ENCODE data around the gene MAP3K8. TPM values are rescaled to one million over a fixed set of nuclear protein-coding genes. Genes with fewer than 3 reads are reported as not detected.
"Not testable (repeated sequence)": the region's sequence is repeated elsewhere in the genome, so short reads cannot be mapped to it uniquely, and the experiment has no call there.

The MAP3K8 gene
- total RNA-seq, 4 donors from 2014 or later: 44.7 to 74.1 (median 56.2) TPM

- Histone ChIP-seq H3K27me3 (no peaks in the 10 kb centered on the region), H3K27ac (no peak overlapping the region), H3K9me3 (no peaks in the 10 kb centered on the region), H3K36me3 (no peaks in the 10 kb centered on the region), H3K4me1 (peaks cover 0 to 32% (median 17%) of the 10 kb centered on the region in 4 donors), H3K4me3 (no peak overlapping the region)
- TF ChIP-seq CTCF (IDR thresholded peaks at IDR 0.05): no peak
- TF ChIP-seq EP300 (IDR thresholded peaks at IDR 0.05): no peak
- TF ChIP-seq POLR2A (IDR thresholded peaks at IDR 0.05): no peak
- 70 to 76% methylated on average over 1 of the region's 1 CpG for WGBS, 2 donors
- no peak for DNase-seq (ENCODE audit: low spot score in 2 of 2)
Observed at GRCh38 chr10:30420766-30421165, 13.2 kb upstream of the MAP3K8 start.

- peaks cover 0 to 32% (median 17%) of the 10 kb centered on the region in 4 donors for H3K4me1 ChIP-seq
- 81 to 87% methylated on average over 7 of the region's 7 CpGs for WGBS, 2 donors
- H3K9me3 ChIP-seq: no peaks in the 10 kb centered on the region
- H3K36me3 ChIP-seq: no peaks in the 10 kb centered on the region
- TF ChIP-seq CTCF (IDR thresholded peaks at IDR 0.05) (no peak), EP300 (IDR thresholded peaks at IDR 0.05) (no peak), POLR2A (IDR thresholded peaks at IDR 0.05) (no peak)
- H3K27ac ChIP-seq: peak overlapping the region in 2 of 4 donors; percentile 79 to 81
- DNase-seq (ENCODE audit: low spot score in 2 of 2): no peak
- H3K4me3 ChIP-seq: no peak overlapping the region
- H3K27me3 ChIP-seq: no peaks in the 10 kb centered on the region
Observed at GRCh38 chr10:30422151-30422695, 11.8 kb upstream of the MAP3K8 start.

GRCh38 chr10:30422981-30423654, 10.9 kb upstream of the MAP3K8 start:
- Histone ChIP-seq H3K27me3 (no peaks in the 10 kb centered on the region), H3K9me3 (no peaks in the 10 kb centered on the region), H3K27ac (peak overlapping the region in 3 of 4 donors; percentile 60 to 81 (median 79)), H3K4me3 (no peak overlapping the region), H3K36me3 (no peaks in the 10 kb centered on the region), H3K4me1 (peaks cover 0 to 32% (median 20%) of the 10 kb centered on the region in 4 donors)
- peak in 1 of 2 donors; percentile 59 for DNase-seq (ENCODE audit: low spot score in 2 of 2)
- 30 to 37% methylated on average over 8 of the region's 8 CpGs for WGBS, 2 donors
- TF ChIP-seq CTCF (IDR thresholded peaks at IDR 0.05): no peak
- TF ChIP-seq POLR2A (IDR thresholded peaks at IDR 0.05): no peak
- TF ChIP-seq EP300 (IDR thresholded peaks at IDR 0.05): no peak

GRCh38 chr10:30423655-30424275, 10.2 kb upstream of the MAP3K8 start:
- 56 to 57% methylated on average over 6 of the region's 6 CpGs for WGBS, 2 donors
- Histone ChIP-seq H3K4me1 (peaks cover 0 to 26% (median 17%) of the 10 kb centered on the region in 4 donors), H3K27ac (peak overlapping the region in 3 of 4 donors; percentile 60 to 81 (median 79))
- not testable (repeated sequence) for H3K36me3 ChIP-seq, H3K9me3 ChIP-seq, H3K27me3 ChIP-seq, H3K4me3 ChIP-seq
- peak in 1 of 2 donors; percentile 53 for DNase-seq (ENCODE audit: low spot score in 2 of 2)

DNA sequence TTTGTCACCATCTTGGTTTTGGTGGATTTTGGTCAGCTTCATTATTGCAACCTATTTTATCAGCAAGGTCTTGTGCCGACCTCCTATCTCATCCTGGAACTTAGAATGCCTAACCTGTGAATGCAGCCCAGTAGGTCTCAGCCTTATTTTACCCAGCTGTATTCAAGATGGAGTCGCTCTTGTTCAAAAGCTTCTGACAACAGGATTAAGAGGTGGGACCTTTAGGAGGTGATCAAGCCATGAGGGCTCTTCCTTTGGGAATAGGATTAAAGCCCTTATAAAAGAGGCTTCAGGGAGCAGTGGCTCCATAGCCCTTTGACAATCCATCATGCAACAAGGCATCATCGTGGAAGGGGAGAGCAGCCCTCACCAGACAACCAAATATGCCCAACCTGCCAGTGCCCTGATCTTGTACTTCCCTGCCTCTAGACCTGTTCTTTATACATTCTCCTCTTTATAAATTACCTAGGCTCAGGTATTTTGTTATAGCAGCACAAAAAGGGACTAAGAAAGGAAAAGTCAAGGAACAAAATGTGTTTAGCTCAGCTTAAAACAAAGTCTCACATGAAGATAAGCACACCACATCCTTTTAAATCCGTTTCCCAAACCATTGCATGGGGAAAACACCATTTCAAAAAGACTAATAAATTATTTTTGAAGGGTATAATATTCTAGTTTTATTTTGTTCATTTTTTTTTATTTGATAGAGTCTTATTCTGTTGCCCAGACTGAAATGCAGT, 8.5 kb upstream of the MAP3K8 start:
- 70 to 85% methylated on average over 4 of the region's 4 CpGs for WGBS, 2 donors
- DNase-seq (ENCODE audit: low spot score in 2 of 2): no peak
- no peak for TF ChIP-seq POLR2A (IDR thresholded peaks at IDR 0.05)
- no peak for TF ChIP-seq CTCF (IDR thresholded peaks at IDR 0.05)
- no peak for TF ChIP-seq EP300 (IDR thresholded peaks at IDR 0.05)
- Histone ChIP-seq H3K4me3 (no peak overlapping the region), H3K36me3 (no peaks in the 10 kb centered on the region), H3K4me1 (peaks cover 0 to 25% (median 16%) of the 10 kb centered on the region in 4 donors), H3K9me3 (no peaks in the 10 kb centered on the region), H3K27me3 (no peaks in the 10 kb centered on the region), H3K27ac (no peak overlapping the region)

All from tibial nerve (tissue), 4 donors.